Bronchial epithelial cell (primary cell): ENCODE data around the gene DUSP10. TPM values are rescaled to one million over a fixed set of nuclear protein-coding genes. Genes with fewer than 3 reads are reported as not detected.

Experiments used
- DNase-seq: peaks from one replicate; pipeline ENCODE4 v3.0.0-alpha.2; 2010; ENCODE audit warnings: low read depth
- FAIRE-seq: peaks from 2 replicates; lab custom pipeline; 2011; peaks lifted over from hg19 to GRCh38; lab: Jason Lieb, UNC
- H3K27me3 ChIP-seq: 2 replicates; pipeline ENCODE4 v1.5.1; 2011; ENCODE audit warnings: low read length; ENCODE audit not compliant: control insufficient read depth, insufficient read depth
- H3K36me3 ChIP-seq: 2 replicates; pipeline ENCODE4 v1.5.1; 2011; ENCODE audit warnings: low read length; ENCODE audit not compliant: control insufficient read depth, insufficient read depth
- H3K4me3 ChIP-seq: 2 replicates; pipeline ENCODE4 v1.5.1; 2011; ENCODE audit warnings: mild to moderate bottlenecking, low read depth, low read length, control low read depth
- CTCF ChIP-seq: IDR thresholded peaks from 2 replicates; pipeline ENCODE4 v1.5.1; 2011; ENCODE audit warnings: mild to moderate bottlenecking, moderate library complexity, low read length, control low read depth, inconsistent platforms; ENCODE audit not compliant: insufficient read depth, severe bottlenecking
- total RNA-seq: library from RNA; depleted of rRNA; stranded (reverse); fragments of >200 nt; gene quantifications from 2 replicates; pipeline ENCODE4 v1.2.1, GENCODE V29; 2014

DUSP10 gene
- total RNA-seq, 1 donor from 2014 or later, result 36.6 TPM

- no peak overlapping the region for H3K4me3 ChIP-seq
- no peak for TF ChIP-seq CTCF
- FAIRE-seq (no peak), DNase-seq (no peak)
- H3K36me3 ChIP-seq, result no peaks in the 10 kb centered on the region
- no peaks in the 10 kb centered on the region for H3K27me3 ChIP-seq
Observed at GRCh38 chr1:221782970-221783369, 41.1 kb upstream of the DUSP10 start.

DNA sequence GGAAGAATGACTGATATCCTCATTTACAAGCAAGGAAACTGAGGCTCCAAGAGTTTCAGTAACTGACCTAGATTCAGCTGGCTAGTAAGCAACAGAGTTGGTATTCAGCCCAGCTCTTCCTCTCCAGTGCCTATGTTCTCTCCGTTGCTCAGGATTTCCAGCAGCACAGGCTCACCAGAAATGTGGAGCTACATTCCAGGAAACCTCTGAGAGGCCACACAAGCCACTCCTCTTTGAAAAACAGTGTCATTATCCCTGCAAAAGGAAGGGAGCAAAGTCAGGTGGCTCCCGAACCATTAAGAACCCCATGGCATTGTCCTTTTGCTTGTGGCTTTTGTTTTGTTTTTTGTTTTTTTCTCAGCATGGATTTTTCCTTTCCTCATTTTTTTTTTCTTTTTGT, 40.6 kb upstream of the DUSP10 start:
- no peak for TF ChIP-seq CTCF
- DNase-seq (no peak), FAIRE-seq (no peak)
- Histone ChIP-seq H3K36me3 (no peaks in the 10 kb centered on the region), H3K27me3 (no peaks in the 10 kb centered on the region), H3K4me3 (no peak overlapping the region)

GRCh38 chr1:221781102-221781755, 39.3 kb upstream of the DUSP10 start:
- Histone ChIP-seq H3K4me3 (no peak overlapping the region), H3K36me3 (no peaks in the 10 kb centered on the region), H3K27me3 (no peaks in the 10 kb centered on the region)
- DNase-seq, result no peak
- no peak for FAIRE-seq
- TF ChIP-seq CTCF, result no peak

DNA sequence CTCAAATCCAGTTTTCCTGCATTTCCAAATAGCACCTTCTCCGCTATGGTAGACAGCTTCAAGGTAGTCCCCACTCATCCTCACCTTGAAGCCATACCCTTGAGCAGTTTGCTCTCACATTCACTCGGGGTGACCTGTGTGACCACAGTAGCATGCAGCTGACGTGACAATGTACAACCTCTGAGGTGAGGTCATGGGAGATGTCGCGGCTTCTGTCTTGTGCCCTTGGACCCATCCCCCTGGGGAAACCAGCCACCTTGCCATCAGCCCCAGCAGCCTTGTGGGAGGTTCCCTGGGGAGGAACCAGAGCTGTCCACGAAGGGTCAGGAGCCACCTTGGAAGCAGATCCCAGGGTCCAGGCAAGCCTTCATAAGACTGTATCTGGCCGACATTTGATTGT, 38.3 kb upstream of the DUSP10 start:
- Histone ChIP-seq H3K36me3 (no peaks in the 10 kb centered on the region), H3K4me3 (no peak overlapping the region), H3K27me3 (no peaks in the 10 kb centered on the region)
- FAIRE-seq, result no peak
- TF ChIP-seq CTCF, result no peak
- no peak for DNase-seq

- DNase-seq (peak; percentile 33), FAIRE-seq (peak; percentile 64)
- Histone ChIP-seq H3K36me3 (no peaks in the 10 kb centered on the region), H3K4me3 (no peak overlapping the region), H3K27me3 (no peaks in the 10 kb centered on the region)
- TF ChIP-seq CTCF, result no peak
Observed at GRCh38 chr1:221779771-221780170, 37.9 kb upstream of the DUSP10 start.
